ENCODE data around the gene KRTAP5-10.
A peak's percentile ranks its signal among the peaks of the same experiment; 100 is the strongest.
"Not testable (repeated sequence)": the region's sequence is repeated elsewhere in the genome, so short reads cannot be mapped to it uniquely, and the experiment has no call there.

Gene KRTAP5-10

DNA sequence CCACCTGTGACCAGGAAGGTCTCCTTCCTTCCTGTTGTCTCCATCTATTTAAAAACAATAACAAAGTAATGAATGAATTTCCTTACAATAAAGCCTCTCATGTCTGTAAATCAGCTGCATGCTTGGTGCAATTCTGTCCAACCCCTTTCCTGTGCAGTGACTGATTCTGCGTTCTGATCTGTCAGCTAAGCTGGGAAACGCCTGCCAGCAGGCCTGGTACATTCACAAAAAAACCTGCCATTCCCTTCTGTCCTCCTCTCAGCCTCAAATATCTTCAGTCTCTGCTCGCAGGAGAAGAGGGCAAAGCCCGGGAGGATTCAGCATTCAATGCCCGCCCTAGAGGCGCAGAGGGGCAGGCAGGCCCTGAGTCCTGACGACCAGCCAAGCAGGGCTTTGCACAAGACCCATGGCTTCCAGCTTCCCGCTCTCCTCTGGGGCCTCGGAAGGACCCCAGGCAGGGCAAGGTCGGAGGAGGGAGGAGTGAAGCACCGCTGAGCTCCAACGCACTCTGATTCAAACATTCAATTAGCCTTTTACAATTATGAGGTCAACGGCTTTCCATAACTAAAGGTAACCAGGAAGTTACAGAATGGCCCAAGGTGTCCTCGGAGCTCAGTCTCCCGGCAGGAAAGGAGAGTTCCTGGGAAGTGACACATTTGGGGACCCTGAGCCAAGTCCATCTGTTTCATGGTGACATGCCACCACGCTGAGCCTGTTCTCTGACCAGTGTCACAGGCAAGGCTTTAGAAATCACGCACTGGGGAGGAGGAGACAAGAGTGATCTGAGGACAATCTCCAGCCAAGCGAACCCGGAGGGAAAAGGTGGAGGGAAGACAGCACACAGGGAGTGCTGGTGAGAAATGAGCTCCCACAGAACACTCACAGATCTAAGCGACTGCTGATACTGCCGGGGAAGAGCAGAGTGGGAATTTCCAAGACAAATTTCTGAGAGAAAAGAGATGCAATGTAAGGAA lies 1.6 kb downstream of the KRTAP5-10 start:
- not testable (repeated sequence) for DNase-seq (ENCODE audit: low read depth, low spot score); H3K4me3 ChIP-seq (ENCODE audit: low read length)

DNA sequence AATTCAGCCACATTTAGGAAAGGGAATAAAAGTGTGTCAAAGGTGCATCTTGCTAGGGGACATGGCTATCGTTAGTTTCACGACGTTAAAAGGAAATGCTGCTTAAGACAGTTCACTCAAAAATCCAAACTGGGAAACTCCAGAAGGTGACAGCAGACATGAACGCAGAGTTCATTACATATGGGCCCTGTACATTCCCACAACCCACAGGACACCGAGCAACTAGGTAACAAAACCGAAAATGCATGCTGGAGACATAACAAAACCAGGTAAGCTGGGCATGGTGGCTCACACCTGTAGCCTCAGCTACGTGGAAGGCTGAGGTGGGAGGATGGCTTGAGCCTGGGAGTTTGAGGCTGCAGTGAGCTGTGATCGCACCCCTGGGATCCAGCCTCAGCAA lies 2.3 kb downstream of the KRTAP5-10 start:
- not testable (repeated sequence) for H3K4me3 ChIP-seq (ENCODE audit: low read length); DNase-seq (ENCODE audit: low read depth, low spot score)

DNA sequence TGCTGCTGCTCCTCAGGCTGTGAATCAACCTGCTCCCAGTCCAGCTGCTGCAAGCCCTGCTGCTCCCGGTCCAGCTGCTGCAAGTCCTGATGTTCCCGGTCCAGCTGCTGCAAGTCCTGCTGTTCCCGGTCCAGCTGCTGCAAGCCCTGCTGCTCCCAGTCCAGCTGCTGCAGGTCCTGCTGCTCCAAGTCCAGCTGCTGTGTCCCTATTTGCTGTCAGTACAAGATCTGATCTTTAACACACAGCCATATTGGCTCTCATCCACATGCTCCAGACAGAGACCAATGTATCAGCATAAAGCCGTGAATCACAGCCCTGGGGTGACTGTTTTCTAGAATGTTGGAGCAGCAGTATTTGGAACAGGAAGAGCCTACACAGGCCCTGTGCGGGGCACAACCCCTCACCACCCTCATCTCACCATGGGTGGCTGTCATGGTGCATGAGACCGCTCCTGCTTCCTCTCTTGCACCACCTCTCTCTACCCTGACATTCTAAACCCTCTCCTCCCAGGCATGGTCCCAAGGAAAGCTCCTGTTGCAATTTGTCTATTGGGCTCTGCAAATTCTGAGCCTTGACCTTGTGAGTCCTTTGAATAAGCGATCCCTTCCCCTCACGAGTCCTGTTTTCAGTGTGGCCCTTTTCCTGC lies 3.5 kb downstream of the KRTAP5-10 start:
- H3K4me3 ChIP-seq (ENCODE audit: low read length), result no peak overlapping the region
- no peak for DNase-seq (ENCODE audit: low read depth, low spot score)

- not testable (repeated sequence) for H3K4me3 ChIP-seq (ENCODE audit: low read length); DNase-seq (ENCODE audit: low read depth, low spot score)
These were observed 5.9 kb downstream of the KRTAP5-10 start for GRCh38 chr11:71571101-71571850.

DNA sequence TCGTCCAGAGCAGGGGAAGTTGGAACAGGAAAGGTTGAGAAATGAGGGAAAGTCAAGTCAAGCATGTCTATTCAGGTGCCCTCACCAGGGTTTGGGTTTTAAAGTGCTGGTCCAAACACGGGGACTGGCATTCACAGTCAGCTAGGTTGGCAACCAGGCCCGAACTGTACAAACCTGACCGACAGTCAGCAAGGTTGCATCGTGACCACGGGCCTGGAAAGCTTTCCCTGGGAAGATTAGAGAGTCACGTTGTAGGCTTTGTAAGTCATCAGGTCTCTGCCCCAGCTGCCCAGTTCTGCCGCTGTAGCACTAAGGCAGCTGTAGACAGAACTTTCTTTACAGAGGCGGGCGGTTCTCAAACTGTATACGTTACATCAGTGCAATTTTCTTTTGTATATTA lies 7.4 kb downstream of the KRTAP5-10 start:
- no peak overlapping the region for H3K4me3 ChIP-seq (ENCODE audit: low read length)
- no peak for DNase-seq (ENCODE audit: low read depth, low spot score)

DNA sequence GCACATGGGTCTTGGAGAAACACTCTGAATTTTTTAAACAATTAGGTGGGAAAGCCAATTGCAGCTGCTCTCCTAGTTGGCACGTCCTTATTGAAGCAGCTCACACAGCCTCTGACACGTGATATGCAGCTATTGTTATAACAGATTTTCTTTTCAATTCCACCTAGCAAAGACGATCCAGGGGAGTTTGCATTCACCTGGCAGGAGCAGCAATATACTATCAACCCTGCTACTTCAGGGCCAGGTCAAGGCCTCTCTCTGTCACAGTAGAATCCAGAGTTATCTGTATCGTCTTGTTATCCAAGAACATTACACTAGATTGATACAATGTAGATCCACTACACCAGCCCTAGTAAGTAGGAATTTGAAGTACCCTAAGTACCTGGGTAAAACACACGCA lies 9.1 kb downstream of the KRTAP5-10 start:
- H3K4me3 ChIP-seq (ENCODE audit: low read length), result no peak overlapping the region
- DNase-seq (ENCODE audit: low read depth, low spot score), result no peak

DNA sequence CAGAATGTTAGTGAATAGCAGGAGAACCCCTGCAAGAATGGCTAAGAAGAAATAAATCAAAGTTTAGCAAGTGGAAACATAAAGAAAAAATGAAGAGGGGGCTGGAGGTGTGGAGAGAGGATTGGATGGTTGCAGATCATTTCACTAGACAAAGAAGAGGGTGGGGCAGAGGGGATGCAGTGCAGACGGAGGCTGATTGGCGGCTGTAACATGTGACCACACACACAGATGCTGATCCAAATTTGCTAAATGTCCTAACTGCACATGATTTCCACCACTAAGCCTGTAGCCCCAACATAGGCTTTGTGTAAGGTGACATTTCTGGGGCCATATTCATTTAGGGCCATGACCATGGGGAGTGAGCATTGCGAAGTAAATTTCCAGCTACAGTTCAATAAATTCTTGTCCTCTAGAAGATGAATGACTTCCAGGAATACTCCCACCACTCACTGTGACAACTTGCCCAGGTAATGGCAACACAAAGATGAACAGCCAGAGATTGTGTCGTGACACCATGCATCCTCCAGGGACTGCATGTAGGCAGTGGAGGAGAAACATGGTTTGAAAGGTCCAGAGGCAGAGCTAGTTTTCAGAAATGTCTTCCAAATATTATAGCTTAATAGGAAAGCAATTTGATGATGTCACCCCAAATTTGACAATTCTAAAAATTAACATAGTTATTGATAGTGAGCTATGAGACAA lies 10.5 kb downstream of the KRTAP5-10 start:
- DNase-seq (ENCODE audit: low read depth, low spot score), result no peak
- no peak overlapping the region for H3K4me3 ChIP-seq (ENCODE audit: low read length)

GRCh38 chr11:71576688-71577465 lies 11.5 kb downstream of the KRTAP5-10 start:
- H3K4me3 ChIP-seq (ENCODE audit: low read length); DNase-seq (ENCODE audit: low read depth, low spot score): not testable (repeated sequence)

- H3K4me3 ChIP-seq (ENCODE audit: low read length), result no peak overlapping the region
- no peak for DNase-seq (ENCODE audit: low read depth, low spot score)
These were observed 12.2 kb downstream of the KRTAP5-10 start for GRCh38 chr11:71577469-71578004.

- not testable (repeated sequence) for DNase-seq (ENCODE audit: low read depth, low spot score); H3K4me3 ChIP-seq (ENCODE audit: low read length)
These were observed 14.2 kb downstream of the KRTAP5-10 start for GRCh38 chr11:71579513-71579912.

DNA sequence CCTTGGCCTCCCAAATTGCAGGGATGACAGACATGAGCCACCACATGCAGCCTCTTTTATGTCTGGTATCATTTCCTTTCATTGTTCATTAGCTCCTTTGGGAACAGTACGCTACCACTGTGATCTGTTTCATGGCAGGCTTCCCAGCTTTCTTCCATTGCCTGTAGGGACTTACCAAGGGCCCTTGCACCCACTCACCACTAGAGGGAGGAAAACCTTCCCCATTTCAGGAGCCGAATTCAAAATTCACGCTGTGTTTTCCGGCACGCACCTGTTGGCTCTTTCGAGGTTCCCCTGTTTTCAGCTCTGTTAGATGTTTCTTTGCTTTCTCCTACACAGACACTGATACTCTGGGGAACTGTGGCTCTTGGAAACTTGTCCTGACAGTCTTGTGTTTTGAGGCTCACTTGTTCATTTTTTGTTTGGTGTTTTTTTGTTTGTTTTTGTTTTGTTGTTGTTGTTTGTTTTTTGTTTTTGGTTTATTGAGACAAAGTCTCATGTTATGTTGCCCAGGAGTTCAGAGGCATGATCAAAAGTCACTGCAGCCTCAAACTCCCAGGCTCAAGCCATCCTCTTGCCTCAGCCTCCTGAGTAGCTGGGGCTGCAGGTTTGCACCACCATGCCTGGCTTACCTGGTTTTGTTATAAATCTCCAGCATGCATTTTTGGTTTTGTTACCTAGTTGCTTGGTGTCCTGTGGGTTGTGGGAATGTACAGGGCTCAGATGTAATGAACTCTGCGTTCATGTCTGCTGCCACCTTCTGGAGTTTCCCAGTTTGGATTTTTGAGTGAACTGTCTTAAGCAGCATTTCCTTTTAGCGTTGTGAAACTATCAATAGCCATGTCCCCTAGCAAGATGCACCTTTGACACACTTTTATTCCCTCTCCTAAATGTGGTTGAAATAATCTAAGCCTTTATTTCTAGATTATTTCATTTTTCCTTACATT lies 15.0 kb downstream of the KRTAP5-10 start:
- DNase-seq (ENCODE audit: low read depth, low spot score), result peak; percentile 33
- no peak overlapping the region for H3K4me3 ChIP-seq (ENCODE audit: low read length)

DNA sequence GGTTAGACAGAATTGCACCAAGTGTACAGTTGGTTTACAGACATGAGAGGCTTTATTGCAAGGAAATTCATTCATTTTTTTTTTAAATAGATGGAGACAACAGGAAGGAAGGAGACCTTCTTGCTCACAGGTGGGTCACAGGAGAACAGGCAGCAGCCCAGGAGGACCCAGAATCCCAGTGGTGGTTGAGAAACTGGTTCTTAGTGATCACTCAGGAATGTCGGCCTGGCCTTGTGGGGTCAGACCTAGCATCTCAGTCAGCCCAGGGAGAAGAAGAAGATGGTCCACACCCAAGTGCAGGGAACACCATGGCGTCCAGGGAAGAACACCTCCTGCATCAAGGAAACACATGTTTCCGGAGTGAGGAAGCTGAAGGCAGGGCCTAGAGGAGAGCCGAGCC lies 16.5 kb downstream of the KRTAP5-10 start:
- DNase-seq (ENCODE audit: low read depth, low spot score), result no peak
- no peak overlapping the region for H3K4me3 ChIP-seq (ENCODE audit: low read length)

GRCh38 chr11:71582309-71582895 lies 17.0 kb downstream of the KRTAP5-10 start, which contains the start of gene KRTAP5-11:
Gene KRTAP5-11 (minus strand): TSS chr11:71582875. CDS start chr11:71582837, 38 bp downstream.
- DNase-seq (ENCODE audit: low read depth, low spot score), result no peak
- H3K4me3 ChIP-seq (ENCODE audit: low read length), result no peak within 1 kb of the TSS

- not testable (repeated sequence) for DNase-seq (ENCODE audit: low read depth, low spot score); H3K4me3 ChIP-seq (ENCODE audit: low read length)
These were observed 17.6 kb downstream of the KRTAP5-10 start for GRCh38 chr11:71582969-71583368.

GRCh38 chr11:71585673-71586072 lies 20.3 kb downstream of the KRTAP5-10 start:
- DNase-seq (ENCODE audit: low read depth, low spot score); H3K4me3 ChIP-seq (ENCODE audit: low read length): not testable (repeated sequence)

- DNase-seq (ENCODE audit: low read depth, low spot score); H3K4me3 ChIP-seq (ENCODE audit: low read length): not testable (repeated sequence)
These were observed 23.0 kb downstream of the KRTAP5-10 start for GRCh38 chr11:71588314-71588713.
